ENCODE data around the gene POU6F1.
"Not testable (repeated sequence)": the region's sequence is repeated elsewhere in the genome, so short reads cannot be mapped to it uniquely, and the experiment has no call there.

The POU6F1 gene

GRCh38 chr12:51229116-51229809, 11.4 kb upstream of the POU6F1 start:
- no peak for DNase-seq (ENCODE audit: low spot score)

GRCh38 chr12:51227962-51228361, 10.1 kb upstream of the POU6F1 start:
- DNase-seq (ENCODE audit: low spot score) = no peak

- DNase-seq (ENCODE audit: low spot score) = not testable (repeated sequence)
Measured at GRCh38 chr12:51227112-51227511, 9.2 kb upstream of the POU6F1 start.

GRCh38 chr12:51225771-51226170, 7.9 kb upstream of the POU6F1 start:
- DNase-seq (ENCODE audit: low spot score) = no peak

- DNase-seq (ENCODE audit: low spot score) = no peak
Measured at GRCh38 chr12:51225234-51225633, 7.4 kb upstream of the POU6F1 start.

GRCh38 chr12:51224625-51225024, 6.8 kb upstream of the POU6F1 start:
- DNase-seq (ENCODE audit: low spot score) = no peak

GRCh38 chr12:51222461-51222860, 4.6 kb upstream of the POU6F1 start:
- no peak for DNase-seq (ENCODE audit: low spot score)

- DNase-seq (ENCODE audit: low spot score) = not testable (repeated sequence)
Measured at GRCh38 chr12:51219857-51220256, 2.0 kb upstream of the POU6F1 start.

- no peak for DNase-seq (ENCODE audit: low spot score)
Measured at GRCh38 chr12:51219322-51219721, 1.5 kb upstream of the POU6F1 start.

GRCh38 chr12:51218607-51219161, 822 bp upstream of the POU6F1 start:
- peak; percentile 55 for DNase-seq (ENCODE audit: low spot score)

- DNase-seq (ENCODE audit: low spot score) = no peak
Measured at GRCh38 chr12:51217133-51217967, 512 bp downstream of the POU6F1 start.

GRCh38 chr12:51216642-51217041, 1.2 kb downstream of the POU6F1 start:
- no peak for DNase-seq (ENCODE audit: low spot score)

GRCh38 chr12:51214895-51215294, 3.0 kb downstream of the POU6F1 start:
- DNase-seq (ENCODE audit: low spot score) = no peak

GRCh38 chr12:51210690-51211395, 7.0 kb downstream of the POU6F1 start:
- no peak for DNase-seq (ENCODE audit: low spot score)

GRCh38 chr12:51209259-51209658, 8.6 kb downstream of the POU6F1 start:
- no peak for DNase-seq (ENCODE audit: low spot score)

- no peak for DNase-seq (ENCODE audit: low spot score)
Measured at GRCh38 chr12:51208016-51208660, 9.7 kb downstream of the POU6F1 start.

- DNase-seq (ENCODE audit: low spot score) = no peak
Measured at GRCh38 chr12:51205350-51205749, 12.5 kb downstream of the POU6F1 start.

GRCh38 chr12:51202718-51203117, 15.1 kb downstream of the POU6F1 start:
- DNase-seq (ENCODE audit: low spot score) = no peak

- DNase-seq (ENCODE audit: low spot score) = no peak
Measured at GRCh38 chr12:51200806-51201205, 17.1 kb downstream of the POU6F1 start.

GRCh38 chr12:51200156-51200555, 17.7 kb downstream of the POU6F1 start:
- DNase-seq (ENCODE audit: low spot score) = no peak

GRCh38 chr12:51199366-51199945, 18.4 kb downstream of the POU6F1 start:
- DNase-seq (ENCODE audit: low spot score) = no peak

All from SK-N-DZ (cell line).